DOHH2 (cell line): ENCODE results near the gene ALDH5A1.

ENCODE experiments used
- H3F3A ChIP-seq: fragments of 200-600 bp; sonication (generic), shearing (Covaris generic); 2 replicates; pipeline ENCODE4 v1.6.0; 2016; ENCODE audit warnings: antibody characterized with exemption, mild to moderate bottlenecking; ENCODE audit not compliant: control insufficient read depth, insufficient read depth
- H3K27ac ChIP-seq: fragments of 200-600 bp; sonication (generic); 2 replicates; pipeline ENCODE4 v1.5.1; 2014; ENCODE audit warnings: low read depth, mild to moderate bottlenecking, low read length, moderate library complexity
- H3K27me3 ChIP-seq: fragments of 200-600 bp; sonication (generic); 2 replicates; pipeline ENCODE4 v1.6.1; 2014; ENCODE audit warnings: mild to moderate bottlenecking, low read length, mixed read lengths; ENCODE audit not compliant: control insufficient read depth
- H3K36me3 ChIP-seq: fragments of 200-600 bp; sonication (generic); 2 replicates; pipeline ENCODE4 v1.6.1; 2014; ENCODE audit warnings: mild to moderate bottlenecking, low read length, moderate library complexity, mixed read lengths; ENCODE audit not compliant: control insufficient read depth
- H3K4me1 ChIP-seq: fragments of 200-600 bp; sonication (generic); 2 replicates; pipeline ENCODE4 v1.6.1; 2014; ENCODE audit warnings: mild to moderate bottlenecking, low read length, mixed read lengths; ENCODE audit not compliant: control insufficient read depth
- H3K4me2 ChIP-seq: fragments of 200-600 bp; sonication (generic); 2 replicates; pipeline ENCODE4 v1.6.0; 2014; ENCODE audit warnings: mild to moderate bottlenecking, low read length, moderate library complexity
- H3K4me3 ChIP-seq: fragments of 200-600 bp; sonication (generic); 2 replicates; pipeline ENCODE4 v1.5.1; 2014; ENCODE audit warnings: mild to moderate bottlenecking, low read length, mixed read lengths
- H3K79me2 ChIP-seq: fragments of 200-600 bp; sonication (generic); 2 replicates; pipeline ENCODE4 v1.6.1; 2014; ENCODE audit warnings: mild to moderate bottlenecking, low read length, mixed read lengths; ENCODE audit not compliant: control insufficient read depth
- H3K9me2 ChIP-seq: fragments of 200-600 bp; sonication (generic); replicated peaks from 2 replicates; pipeline ENCODE4 v1.6.1; 2014; ENCODE audit warnings: mild to moderate bottlenecking, low read length, mixed read lengths; ENCODE audit not compliant: control insufficient read depth
- H3K9me3 ChIP-seq: fragments of 200-600 bp; sonication (generic); 2 replicates; pipeline ENCODE4 v1.6.1; 2014; ENCODE audit warnings: antibody characterized with exemption, low read length, mixed read lengths; ENCODE audit not compliant: control insufficient read depth, insufficient read depth
- H4K20me1 ChIP-seq: fragments of 200-600 bp; sonication (generic); 2 replicates; pipeline ENCODE4 v1.6.0; 2014; ENCODE audit warnings: low read depth, mild to moderate bottlenecking, antibody characterized with exemption, low read length, moderate library complexity; ENCODE audit not compliant: control insufficient read depth, insufficient read depth
- EZH2phosphoT487 ChIP-seq: fragments of 200-600 bp; sonication (generic); IDR thresholded peaks from 2 replicates; pipeline ENCODE4 v1.6.1; 2017; ENCODE audit warnings: borderline replicate concordance, mild to moderate bottlenecking, antibody characterized with exemption, low read length, moderate library complexity, mixed read lengths
- TF ChIP-seq, protein P1 (sequence below): fragments of 200-600 bp; sonication (generic); IDR thresholded peaks from one replicate; pipeline ENCODE4 v1.5.1; 2014; ENCODE audit warnings: antibody characterized with exemption, mild to moderate bottlenecking, low read depth, low read length; ENCODE audit not compliant: poor library complexity, severe bottlenecking

ALDH5A1 gene

GRCh38 chr6:24448396-24448795 is 46.4 kb upstream of the ALDH5A1 start:
- H3K27ac ChIP-seq = no peak overlapping the region
- no peaks in the 10 kb centered on the region for H3K4me1 ChIP-seq
- H3K79me2 ChIP-seq = no peaks in the 10 kb centered on the region
- no peak overlapping the region for H3K4me3 ChIP-seq
- no peaks in the 10 kb centered on the region for H3K36me3 ChIP-seq
- H3K27me3 ChIP-seq = no peaks in the 10 kb centered on the region
- H4K20me1 ChIP-seq = no peaks in the 10 kb centered on the region
- TF ChIP-seq, protein P1, sequence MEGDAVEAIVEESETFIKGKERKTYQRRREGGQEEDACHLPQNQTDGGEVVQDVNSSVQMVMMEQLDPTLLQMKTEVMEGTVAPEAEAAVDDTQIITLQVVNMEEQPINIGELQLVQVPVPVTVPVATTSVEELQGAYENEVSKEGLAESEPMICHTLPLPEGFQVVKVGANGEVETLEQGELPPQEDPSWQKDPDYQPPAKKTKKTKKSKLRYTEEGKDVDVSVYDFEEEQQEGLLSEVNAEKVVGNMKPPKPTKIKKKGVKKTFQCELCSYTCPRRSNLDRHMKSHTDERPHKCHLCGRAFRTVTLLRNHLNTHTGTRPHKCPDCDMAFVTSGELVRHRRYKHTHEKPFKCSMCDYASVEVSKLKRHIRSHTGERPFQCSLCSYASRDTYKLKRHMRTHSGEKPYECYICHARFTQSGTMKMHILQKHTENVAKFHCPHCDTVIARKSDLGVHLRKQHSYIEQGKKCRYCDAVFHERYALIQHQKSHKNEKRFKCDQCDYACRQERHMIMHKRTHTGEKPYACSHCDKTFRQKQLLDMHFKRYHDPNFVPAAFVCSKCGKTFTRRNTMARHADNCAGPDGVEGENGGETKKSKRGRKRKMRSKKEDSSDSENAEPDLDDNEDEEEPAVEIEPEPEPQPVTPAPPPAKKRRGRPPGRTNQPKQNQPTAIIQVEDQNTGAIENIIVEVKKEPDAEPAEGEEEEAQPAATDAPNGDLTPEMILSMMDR = no peak
- no peak for TF ChIP-seq EZH2phosphoT487
- no peaks in the 10 kb centered on the region for H3K9me3 ChIP-seq
- no peaks in the 10 kb centered on the region for H3F3A ChIP-seq
- no peak overlapping the region for H3K4me2 ChIP-seq
- H3K9me2 ChIP-seq = no peaks in the 10 kb centered on the region

DNA sequence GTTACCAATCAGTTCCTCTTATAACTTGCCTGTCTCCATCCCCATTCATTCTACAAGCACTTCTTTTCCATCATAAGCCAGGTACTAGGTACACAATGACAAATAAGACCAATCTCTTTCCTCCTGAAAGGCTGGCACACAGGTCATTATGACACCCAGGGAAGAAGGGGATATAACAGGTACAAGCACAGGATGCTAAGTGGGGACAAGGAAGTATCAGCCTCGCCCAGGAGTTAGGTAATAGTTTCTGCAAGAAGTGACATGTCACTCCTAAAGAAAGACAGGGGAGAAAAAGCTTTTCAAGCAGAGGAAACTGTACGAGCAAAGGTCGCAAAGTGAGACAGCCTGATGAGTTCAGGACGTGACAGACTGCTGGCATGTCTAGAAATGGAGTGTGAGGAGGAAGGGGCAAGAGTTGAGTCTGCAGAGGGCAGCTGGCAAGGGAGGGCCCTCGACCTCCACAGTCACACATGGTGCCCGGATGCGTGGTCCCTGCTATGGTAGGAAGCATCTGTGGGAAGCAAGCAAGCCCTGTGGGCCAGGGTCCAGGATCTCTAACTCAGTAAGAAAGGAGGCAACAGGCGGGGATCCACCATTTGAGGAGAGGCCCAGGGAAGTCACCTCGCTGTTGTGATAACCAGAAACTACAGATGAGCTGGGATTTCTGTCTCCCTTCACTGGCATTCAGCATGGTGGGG is 45.8 kb upstream of the ALDH5A1 start:
- Histone ChIP-seq H3K79me2 (no peaks in the 10 kb centered on the region), H3K27ac (no peak overlapping the region), H4K20me1 (no peaks in the 10 kb centered on the region), H3K4me2 (no peak overlapping the region), H3K36me3 (no peaks in the 10 kb centered on the region), H3K4me1 (no peaks in the 10 kb centered on the region), H3F3A (no peaks in the 10 kb centered on the region), H3K27me3 (no peaks in the 10 kb centered on the region), H3K9me3 (no peaks in the 10 kb centered on the region), H3K9me2 (no peaks in the 10 kb centered on the region), H3K4me3 (no peak overlapping the region)
- no peak for TF ChIP-seq EZH2phosphoT487
- TF ChIP-seq, protein P1 = no peak

DNA sequence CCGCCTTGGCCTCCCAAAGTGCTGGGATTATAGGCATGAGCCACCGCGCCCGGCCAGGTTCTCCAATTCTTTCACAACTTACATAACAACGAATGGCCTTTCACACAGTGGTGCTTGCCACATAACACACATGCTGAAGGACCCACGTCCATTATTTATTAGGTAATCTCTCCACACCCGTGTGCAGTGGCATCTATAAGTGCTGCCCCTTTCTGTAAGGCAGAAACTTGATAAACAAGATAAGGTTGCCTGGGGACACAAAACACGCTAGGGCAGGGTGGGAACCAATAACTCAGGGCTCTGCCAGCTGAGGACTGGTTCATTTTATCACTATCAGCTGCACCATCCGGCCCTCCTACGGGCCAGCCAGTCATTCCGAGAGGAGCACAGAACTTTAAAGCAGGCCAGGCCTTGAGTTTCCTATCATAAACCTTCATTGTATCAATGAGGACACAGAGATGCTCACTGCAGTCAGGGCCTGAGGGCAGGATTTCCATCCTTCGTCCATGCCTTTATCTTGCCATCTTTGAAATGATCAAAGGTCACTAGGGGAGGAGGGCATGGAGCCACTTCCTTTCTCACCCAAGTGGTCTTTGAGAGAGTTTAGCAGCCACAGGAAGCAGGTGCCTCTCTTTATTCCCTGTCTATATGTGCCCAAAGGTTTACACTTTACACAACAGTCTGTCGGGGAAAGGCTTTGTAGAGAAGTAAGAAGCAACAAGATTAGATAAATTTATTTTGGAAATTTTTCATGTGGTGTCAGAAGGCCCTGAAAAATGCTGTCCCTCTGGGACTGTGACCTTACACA is 43.0 kb upstream of the ALDH5A1 start:
- H3K36me3 ChIP-seq = no peaks in the 10 kb centered on the region
- no peaks in the 10 kb centered on the region for H3F3A ChIP-seq
- no peaks in the 10 kb centered on the region for H3K9me3 ChIP-seq
- no peaks in the 10 kb centered on the region for H3K4me1 ChIP-seq
- H3K4me2 ChIP-seq = no peak overlapping the region
- no peak overlapping the region for H3K27ac ChIP-seq
- H3K79me2 ChIP-seq = no peaks in the 10 kb centered on the region
- H3K27me3 ChIP-seq = no peaks in the 10 kb centered on the region
- no peaks in the 10 kb centered on the region for H4K20me1 ChIP-seq
- H3K4me3 ChIP-seq = no peak overlapping the region
- H3K9me2 ChIP-seq = no peaks in the 10 kb centered on the region
- TF ChIP-seq, protein P1 = no peak
- TF ChIP-seq EZH2phosphoT487 = no peak
